HG03571 (cell line): ENCODE measurements around the gene OCIAD2.
"Not testable (repeated sequence)": the region's sequence is repeated elsewhere in the genome, so short reads cannot be mapped to it uniquely, and the experiment has no call there.

Experiments
- ATAC-seq: cut with Tn5 transposase; IDR thresholded peaks from one replicate; pipeline ENCODE4 v1.9.1; 2021; ENCODE audit not compliant: unreplicated experiment

Gene OCIAD2

DNA sequence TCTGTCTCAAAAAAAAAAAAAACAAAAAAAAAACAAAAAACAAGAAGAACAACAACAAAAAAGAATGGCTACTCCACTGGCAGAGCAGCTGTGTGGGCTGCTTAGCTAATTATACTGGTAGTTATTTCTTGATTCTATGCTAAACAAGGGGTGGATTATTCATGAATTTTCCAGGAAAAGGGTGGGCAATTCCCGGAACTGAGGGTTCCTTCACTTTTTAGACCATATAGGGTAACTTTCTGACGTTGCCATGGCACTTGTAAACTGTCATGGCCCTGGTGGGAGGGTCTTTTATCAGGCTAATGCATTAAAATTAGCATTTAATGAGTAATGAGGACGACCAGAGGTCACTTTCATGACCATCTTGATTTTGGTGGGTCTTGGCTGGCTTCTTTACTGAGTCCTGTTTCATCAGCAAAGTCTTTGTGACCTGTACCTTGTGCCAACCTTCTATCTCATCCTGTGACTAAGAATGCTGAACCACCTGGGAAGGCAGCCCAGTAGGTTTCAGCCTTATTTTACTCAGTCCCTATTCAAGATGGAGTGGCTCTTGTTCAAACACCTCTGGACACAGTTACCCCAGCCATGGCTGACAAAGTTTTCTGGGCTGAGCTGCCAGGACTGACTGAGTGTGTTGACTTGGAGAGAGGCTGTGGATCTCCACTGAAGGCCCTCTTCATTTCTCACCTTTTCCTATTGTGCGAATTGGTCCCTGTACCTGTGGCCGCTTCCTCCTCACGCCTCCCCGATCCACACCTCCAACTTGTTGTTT lies 1.3 kb upstream of the OCIAD2 start:
- ATAC-seq, result no peak

DNA sequence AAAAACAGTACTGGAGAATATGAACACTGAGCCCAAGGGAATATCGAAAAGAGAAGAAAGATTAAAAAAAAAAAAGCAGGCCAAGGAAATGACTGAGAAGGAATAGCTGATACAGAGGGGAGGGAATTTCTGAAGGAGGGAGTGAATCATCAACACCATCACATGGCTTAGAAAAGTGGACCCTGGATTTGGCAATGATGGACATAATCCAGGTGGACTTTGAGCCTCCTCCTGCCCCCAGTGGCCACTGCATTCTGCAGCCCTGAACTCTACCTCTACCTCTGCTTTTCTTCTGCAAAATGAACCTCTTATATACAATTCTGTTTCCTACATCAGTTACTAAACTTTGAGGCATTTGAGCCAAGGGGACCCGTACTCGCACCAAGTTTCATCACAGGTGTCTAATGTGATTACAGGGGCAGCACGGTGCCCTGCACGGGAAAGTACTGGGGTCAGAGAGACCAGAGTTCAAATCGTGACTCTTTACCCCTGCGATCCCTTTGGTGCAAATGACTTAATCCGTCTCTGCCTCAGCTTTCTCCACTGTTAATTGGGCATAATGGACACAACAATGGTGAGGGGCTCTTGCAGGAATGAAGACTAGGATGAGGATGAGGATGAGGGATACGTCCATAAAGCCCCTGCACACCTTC lies 1.1 kb downstream of the OCIAD2 start:
- no peak for ATAC-seq

DNA sequence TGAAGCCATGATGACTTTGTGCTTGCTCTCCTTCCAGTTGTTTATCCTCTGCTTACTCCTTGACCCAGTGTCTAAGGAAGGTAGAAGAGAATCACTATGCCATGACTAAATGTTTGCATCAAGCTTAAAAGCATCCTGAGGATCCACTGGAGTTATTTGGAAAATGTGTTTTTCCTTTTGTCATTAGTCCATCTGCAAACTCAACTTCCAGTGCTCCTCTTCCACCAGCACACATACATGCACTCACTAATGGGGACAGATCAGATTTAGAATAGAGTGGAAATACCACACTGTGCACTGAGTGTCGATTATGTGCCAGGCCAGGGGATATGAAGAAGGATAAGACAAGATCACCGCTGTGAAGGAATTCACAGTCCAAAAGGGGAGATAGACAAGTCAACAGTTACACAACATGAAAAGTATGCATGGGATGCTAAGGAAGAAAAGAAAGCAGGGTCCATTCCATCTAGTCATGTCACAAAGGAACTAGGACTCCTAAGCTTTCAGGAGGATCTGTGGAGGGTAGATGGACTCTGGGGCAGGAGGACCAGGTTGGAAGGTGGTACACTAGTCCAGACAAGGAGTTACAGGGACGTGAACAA lies 1.9 kb downstream of the OCIAD2 start:
- ATAC-seq, result no peak

DNA sequence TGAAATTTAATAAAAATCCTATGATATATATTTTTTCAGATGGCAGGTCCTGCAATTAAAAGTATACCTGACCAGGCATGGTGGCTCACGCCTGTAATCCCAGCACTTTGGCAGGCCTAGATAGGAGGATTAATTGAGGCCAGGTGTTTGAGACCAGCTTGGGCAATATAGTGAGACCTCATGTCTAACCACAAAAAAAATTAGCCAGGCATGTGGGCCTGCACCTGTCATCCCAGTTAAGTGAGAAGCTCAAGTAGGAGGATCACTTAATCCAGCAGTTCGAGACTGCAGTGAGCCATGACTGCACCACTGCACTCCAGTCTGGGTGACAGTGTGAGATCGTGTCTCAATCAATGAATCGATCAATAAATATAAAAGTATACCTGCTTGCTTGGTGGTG lies 2.5 kb downstream of the OCIAD2 start:
- ATAC-seq, result no peak

DNA sequence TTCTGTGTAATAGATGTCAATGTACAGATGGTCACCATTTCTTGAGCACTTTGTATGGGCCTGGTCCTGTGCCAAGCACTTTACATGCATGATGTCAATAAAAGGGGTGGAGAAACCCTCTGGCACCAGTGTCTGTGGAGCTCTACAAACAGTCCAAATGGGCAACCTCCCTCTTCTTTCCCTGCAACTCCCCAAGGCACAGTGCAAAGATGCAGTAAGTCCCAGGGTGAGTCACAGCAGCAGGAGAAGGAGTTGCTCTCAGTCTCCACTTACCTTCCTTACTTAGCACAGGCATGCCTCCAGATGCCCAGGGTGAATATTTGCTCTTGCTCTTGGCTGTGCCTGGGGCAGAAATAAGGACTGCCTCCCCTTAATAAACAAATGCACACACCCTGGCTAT lies 4.3 kb downstream of the OCIAD2 start:
- no peak for ATAC-seq

DNA sequence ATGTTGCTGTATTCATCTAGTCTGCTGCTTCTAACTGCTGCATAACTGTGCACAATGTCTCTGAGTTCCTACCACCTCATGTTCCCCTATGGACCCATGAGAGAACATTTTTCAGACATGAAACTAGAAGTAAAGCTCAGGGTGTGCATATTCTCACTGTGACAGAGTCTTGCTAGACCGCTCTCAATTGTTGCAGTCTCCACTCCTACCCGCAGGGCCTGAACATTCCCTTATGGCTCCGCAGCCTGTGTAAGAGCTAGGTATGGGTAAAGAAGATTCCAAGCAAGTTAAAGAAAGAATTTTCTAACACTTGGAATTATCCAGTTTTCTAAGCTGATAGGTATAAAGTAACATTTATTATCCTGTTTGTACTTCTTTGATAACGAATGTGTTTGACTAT lies 5.4 kb downstream of the OCIAD2 start:
- no peak for ATAC-seq

DNA sequence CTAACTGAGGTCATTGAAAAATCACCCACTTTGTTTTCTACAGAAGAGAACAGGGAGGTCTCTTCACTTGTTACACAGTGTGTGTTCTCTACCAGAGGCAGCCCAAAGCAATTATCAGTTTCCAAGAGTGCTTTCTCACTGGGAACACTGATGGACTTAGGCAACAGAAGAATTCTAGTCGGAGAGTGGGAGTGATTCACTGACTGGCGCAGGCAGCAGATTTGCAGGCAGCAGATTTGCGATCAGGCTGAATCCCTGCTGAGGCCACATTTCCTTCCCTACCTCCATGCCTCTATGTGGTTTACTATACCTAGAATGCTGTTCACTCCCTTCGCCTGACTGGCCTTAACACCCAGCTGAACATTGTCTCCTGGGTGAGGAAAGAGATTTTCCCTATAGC lies 6.6 kb downstream of the OCIAD2 start:
- no peak for ATAC-seq

DNA sequence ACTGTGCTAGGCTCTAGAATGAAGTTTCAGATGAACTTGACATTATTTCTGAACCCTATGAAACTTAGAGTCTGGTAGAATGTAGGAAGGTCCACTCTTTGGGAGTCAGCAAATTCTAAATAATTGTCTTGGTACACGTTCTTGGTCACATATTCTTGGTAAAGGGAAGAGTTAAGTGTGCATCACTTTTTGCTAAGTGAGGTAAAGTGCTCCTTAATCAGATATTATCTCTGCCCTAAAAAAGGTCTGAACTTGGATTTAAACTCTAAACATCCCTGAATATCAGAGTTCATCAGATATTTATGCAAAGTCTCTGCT lies 7.2 kb downstream of the OCIAD2 start:
- ATAC-seq, result no peak

DNA sequence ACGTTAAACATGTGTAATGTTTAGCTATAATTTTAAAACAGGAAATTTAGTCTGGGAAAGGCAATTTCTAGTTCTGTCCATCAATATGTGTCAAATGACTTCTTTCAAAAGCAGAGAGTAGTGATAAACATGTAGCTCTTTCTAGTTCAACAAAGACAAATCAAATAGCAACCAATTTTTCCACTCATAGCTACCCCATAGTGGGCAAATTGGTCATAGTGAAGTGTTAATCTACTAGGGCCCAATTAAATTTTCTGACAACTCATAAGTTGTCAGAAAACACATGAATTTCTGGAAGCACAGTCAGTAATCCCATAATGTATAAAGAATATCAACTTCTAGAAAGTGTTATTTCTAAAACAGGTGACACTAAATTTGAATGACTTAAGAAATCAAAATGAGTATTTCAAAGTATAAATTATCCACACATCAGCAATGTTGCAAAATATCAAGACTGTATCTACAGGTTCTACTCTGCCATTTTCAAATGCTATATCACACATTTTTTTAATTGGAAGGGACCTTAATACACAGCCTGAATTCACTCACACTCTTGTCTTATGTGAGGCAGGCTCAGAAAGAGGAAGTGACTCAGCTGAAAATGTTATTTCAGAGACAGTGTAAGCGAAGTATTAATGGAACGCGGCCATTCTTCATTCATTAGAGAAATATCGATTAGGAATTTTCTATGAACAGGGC lies 7.7 kb downstream of the OCIAD2 start:
- no peak for ATAC-seq

DNA sequence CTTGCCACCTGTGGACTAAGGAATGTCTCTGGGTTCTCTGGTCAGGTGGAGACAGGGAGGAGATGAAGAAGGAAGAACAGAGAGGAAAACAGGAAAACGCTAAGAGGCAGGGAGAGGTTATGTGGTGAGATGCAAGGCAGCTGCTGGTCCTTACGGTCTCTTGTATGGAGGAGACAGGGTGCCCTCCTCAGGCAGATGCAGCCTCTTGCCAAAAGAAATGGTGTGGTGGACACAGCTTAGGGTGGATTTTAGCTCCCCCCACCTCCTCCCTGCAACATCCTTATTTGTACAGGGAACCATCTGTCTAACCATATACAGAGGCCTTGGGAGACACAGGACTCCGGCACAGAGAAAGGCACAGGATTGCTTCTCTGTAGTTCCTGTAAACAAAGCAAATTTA lies 9.7 kb downstream of the OCIAD2 start:
- no peak for ATAC-seq

DNA sequence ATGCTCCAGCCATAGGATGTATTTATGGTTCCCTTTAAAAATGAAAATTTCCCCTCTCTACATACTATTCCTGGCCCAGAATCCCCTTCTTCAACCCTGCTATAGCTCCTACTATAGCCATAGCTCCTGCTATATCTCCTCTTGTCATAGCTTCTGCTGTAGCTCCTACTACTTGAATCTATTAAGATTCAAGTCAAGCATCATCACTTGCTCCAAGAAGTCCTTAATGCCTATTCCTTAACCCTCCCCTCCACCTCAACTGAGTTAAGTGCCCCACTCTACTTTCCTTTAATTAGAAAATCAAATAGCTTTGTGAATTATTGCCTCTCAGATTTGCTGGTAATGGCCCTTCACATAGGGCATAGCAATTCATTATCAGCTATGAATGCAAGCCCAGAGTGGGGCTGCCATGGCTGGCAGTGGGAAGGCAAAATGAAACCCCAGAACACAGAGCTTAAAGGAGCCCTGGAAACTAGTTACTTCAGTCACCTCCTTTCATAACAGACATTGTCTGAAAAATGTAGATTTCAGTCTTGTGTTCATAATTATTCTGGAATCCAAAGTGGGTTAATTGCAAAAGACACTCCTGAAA lies 15.4 kb downstream of the OCIAD2 start:
- ATAC-seq, result no peak

DNA sequence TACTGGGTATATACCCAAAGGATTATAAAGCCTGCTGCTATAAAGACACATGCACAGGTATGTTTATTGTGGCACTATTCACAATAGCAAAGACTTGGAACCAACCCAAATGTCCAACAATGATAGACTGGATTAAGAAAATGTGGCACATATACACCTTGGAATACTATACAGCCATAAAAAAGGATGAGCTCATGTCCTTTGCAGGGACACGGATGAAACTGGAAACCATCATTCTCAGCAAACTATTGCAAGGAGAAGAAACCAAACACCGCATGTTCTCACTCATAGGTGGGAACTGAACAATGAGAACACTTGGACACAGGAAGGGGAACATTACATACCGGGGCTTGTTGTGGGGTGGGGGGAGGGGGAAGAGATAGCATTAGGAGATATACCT lies 16.8 kb downstream of the OCIAD2 start:
- ATAC-seq, result not testable (repeated sequence)

DNA sequence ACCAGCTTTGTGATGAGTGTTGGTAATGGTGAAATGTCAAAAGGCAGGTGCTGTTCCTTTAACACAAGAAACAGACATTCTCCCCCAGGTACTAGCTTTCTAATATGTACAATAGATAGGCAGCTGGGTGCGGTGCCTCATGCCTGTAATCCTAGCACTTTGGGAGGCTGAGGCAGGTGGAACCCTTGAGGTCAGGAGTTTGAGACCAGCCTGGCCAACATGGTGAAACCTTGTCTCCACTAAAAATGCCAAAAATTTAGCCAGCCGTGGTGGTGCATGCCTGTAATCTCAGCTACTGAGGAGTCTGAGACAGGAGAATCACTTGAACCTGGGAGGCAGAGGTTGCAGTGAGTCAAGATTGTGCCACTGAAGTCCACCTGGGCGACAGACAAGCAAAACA lies 24.9 kb downstream of the OCIAD2 start:
- not testable (repeated sequence) for ATAC-seq

DNA sequence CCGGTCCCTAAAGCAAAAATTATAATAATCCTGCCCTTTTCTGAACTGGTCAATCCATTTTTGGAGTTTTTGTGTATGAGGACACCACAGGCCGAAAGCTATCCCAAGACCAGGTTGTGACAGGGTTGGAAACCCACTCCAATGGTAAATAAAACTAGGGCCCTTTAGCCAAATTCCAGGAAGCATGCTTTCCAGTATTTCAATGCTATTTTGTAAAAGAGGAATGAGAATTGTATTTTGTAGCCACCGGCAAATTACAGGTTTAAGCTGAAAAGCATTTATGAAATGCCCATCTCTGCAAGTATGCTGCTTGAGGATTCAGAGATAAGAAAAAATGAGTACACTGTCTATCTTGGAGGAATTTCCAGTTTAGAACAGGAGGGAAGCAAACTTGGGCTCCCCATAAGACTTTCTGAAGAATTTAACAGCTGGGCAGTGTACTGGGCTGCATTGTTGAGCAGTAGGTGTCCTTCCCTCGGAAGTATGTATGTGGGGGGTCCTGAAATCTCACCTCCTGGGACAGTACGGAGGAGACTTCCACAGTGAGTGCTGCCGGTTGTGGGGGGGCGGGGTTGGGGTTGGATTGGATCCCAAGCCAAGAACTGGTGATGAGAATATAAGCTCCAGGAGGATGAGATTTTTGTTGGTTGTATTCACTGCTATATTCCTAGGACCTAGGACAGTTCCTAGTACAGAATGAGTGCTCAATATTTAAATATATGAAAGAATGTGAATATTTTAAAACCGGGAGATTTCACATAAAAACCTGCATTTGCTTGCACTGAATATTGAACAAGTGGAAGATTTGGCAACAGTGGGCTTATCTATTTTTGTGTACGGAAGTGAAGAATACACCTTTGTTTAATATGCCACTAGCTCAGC lies 26.8 kb downstream of the OCIAD2 start:
- no peak for ATAC-seq

DNA sequence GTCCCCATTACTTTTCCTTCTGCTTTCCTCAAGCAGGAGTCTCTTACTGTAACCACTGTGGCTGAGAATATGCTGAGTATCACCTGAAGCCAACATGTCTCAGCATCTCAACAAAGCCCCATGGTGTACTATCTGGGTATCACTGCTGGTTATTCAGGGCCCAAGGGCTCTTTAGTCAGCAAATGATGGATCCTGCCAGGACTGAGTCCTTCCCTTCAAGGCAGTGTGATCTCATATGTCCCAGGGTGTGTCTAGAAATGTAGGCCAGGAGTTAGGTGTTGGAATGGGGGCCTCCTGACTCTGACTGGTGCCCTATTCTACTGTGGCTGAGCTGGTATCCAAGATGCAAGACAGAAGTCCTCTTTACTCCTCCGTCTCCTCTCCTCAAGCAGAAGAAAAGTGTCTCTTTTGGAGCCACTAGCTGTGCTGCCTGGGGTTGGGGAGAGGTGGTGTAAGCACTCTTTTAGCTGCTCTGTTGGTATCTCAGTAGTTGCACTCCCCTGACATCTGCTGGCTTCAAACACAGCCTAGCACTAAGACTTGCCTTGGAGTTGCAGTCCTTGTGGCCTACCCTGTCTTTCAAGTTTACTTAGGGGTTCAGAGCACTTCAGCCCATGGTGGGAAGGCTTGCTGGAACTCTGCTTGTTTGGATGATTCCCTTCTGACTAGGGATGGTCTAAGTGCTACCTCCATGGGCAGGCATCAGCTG lies 28.6 kb downstream of the OCIAD2 start:
- no peak for ATAC-seq

DNA sequence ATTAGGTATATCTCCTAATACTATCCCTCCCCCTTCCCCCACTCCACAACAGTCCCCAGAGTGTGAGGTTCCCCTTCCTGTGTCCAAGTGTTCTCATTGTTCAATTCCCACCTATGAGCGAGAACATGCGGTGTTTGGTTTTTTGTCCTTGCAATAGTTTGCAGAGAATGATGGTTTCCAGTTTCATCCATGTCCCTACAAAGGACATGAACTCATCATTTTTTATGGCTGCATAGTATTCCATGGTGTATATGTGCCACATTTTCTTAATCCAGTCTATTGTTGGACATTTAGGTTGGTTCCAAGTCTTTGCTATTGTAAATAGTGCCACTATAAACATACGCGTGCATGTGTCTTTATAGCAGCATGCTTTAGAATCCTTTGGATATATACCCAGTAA lies 41.9 kb downstream of the OCIAD2 start:
- not testable (repeated sequence) for ATAC-seq

DNA sequence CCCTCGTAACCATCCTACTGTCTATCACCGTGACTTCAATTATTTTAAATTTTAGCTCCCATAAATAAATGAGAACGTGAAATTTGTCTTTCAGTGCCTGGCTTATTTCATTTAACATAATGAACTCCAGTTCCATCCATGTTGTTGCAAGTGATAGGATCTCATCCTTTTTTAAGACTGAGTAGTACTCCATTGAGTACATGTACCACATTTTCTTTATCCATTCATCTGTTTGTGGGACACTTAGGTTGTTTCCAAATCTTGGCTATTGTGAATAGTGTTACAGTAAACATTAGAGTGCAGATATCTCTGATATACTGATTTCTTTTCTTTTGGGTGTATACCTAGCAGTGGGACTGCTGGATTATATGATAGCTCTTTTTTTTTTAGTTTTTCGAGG lies 42.8 kb downstream of the OCIAD2 start:
- ATAC-seq, result no peak

DNA sequence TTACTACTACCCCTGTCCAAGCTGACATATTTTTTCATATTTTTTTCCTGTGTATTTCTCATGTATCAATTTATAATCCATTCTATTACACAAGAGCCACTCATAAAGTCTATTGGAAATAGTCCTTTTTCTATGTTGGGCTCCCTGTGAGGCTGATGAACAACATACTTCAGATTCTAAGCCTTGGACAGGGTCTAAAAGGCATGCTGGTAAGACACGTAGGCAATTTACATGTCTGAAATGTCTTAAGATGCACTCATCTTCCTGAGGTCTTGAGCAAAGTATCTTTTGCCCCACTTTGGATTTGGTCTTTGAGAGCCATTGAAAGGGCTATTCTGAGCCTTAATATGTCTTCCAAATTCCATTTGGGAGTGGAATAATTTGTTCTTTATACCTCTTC lies 43.9 kb downstream of the OCIAD2 start:
- ATAC-seq, result no peak

DNA sequence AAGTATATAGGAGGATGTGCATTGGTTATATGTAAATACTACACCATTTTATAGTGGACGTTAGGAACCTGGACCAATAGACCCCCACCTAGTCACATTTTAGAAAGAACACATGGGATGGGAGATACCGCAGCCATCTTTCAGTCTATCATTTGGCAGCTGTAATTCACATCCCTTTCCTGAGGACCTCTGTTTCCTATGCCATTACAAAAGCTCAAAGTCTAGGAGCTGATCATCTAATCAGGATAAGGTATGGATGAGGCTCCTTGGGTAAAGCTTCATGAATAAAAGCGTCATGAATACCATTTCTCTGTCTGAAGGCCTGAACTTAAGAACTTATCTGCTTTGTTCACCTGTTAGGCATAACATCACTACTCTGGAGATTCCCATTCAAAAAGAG lies 44.5 kb downstream of the OCIAD2 start:
- no peak for ATAC-seq

DNA sequence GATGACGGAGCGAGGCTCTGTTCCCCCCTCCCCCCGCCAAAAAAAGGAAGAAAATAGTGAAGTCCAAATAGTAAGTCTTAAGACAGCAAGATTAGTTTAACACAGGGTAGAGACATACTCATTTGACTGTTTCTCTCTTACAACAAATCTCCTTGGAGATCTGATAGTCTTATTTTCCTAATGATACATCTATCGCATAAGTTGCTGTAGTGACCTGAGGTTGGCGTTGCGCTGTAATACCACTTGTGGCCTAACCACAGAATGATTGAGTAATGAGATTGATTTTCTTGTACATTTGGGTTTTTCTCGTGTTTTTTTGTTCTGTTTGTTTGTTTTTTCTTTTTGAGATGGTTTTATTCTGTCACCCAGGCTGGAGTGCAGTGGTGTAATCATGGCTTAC lies 48.4 kb downstream of the OCIAD2 start:
- ATAC-seq, result no peak
